Neural cell (in vitro differentiated cells): ENCODE results near the gene ACRV1.

ENCODE experiments used
- EP300 ChIP-seq: fragments of 450-650 bp; conservative IDR thresholded peaks from 2 replicates; pipeline ENCODE4 v1.6.1; 2014; ENCODE audit warnings: antibody characterized with exemption, mild to moderate bottlenecking, moderate library complexity; ENCODE audit not compliant: poor library complexity, severe bottlenecking
- EZH2 ChIP-seq: fragments of 200-600, 300-800 bp; shearing (Covaris generic), sonication (generic); IDR thresholded peaks from 2 replicates; pipeline ENCODE4 v1.6.1; 2014; ENCODE audit warnings: antibody characterized with exemption, low read length, borderline replicate concordance, mild to moderate bottlenecking; ENCODE audit not compliant: insufficient read depth, poor library complexity, severe bottlenecking
- TF ChIP-seq, protein P1 (sequence below): IDR thresholded peaks from 2 replicates; pipeline ENCODE4 v1.6.1; 2012; ENCODE audit warnings: borderline replicate concordance

DNA sequence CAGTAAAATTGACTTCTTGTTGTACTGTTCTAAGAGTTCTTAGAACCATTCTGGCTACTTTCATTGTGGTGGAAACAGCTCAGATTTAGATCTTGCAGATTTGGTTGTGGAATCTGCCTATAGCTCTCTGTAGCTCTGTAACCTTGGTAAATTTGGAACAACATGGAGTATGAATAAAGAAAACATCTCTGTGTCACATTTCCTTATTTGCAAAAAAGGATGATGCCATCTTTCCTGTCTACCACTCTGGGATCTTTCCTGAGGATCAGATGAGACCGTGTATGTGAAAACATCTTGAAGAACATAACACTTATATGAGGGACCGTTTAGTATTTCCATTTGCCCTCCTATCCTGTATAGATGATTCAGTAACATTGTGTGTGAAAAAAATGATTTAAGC, 9.1 kb downstream of the ACRV1 start:
- TF ChIP-seq, protein P1, sequence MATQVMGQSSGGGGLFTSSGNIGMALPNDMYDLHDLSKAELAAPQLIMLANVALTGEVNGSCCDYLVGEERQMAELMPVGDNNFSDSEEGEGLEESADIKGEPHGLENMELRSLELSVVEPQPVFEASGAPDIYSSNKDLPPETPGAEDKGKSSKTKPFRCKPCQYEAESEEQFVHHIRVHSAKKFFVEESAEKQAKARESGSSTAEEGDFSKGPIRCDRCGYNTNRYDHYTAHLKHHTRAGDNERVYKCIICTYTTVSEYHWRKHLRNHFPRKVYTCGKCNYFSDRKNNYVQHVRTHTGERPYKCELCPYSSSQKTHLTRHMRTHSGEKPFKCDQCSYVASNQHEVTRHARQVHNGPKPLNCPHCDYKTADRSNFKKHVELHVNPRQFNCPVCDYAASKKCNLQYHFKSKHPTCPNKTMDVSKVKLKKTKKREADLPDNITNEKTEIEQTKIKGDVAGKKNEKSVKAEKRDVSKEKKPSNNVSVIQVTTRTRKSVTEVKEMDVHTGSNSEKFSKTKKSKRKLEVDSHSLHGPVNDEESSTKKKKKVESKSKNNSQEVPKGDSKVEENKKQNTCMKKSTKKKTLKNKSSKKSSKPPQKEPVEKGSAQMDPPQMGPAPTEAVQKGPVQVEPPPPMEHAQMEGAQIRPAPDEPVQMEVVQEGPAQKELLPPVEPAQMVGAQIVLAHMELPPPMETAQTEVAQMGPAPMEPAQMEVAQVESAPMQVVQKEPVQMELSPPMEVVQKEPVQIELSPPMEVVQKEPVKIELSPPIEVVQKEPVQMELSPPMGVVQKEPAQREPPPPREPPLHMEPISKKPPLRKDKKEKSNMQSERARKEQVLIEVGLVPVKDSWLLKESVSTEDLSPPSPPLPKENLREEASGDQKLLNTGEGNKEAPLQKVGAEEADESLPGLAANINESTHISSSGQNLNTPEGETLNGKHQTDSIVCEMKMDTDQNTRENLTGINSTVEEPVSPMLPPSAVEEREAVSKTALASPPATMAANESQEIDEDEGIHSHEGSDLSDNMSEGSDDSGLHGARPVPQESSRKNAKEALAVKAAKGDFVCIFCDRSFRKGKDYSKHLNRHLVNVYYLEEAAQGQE: no peak
- TF ChIP-seq EZH2 (no peak), EP300 (no peak)
